Chondrocyte (in vitro differentiated cells): ENCODE results near the gene HAUS2. TPM values are rescaled to one million over a fixed set of nuclear protein-coding genes. Genes with fewer than 3 reads are reported as not detected.
"Not testable (repeated sequence)": the region's sequence is repeated elsewhere in the genome, so short reads cannot be mapped to it uniquely, and the experiment has no call there.

Experiments
- DNase-seq: peaks from one replicate; pipeline ENCODE4 v3.0.0; 2021; ENCODE audit warnings: mixed read lengths, low spot score
- H3K27ac Mint-ChIP-seq: one replicate; pipeline ENCODE4 v1.8.0; 2021; ENCODE audit warnings: mild to moderate bottlenecking, moderate library complexity, mixed read lengths; ENCODE audit not compliant: unreplicated experiment
- H3K27me3 Mint-ChIP-seq: 2 replicates; pipeline ENCODE4 v1.8.0; 2021; ENCODE audit warnings: low read depth, mixed read lengths
- H3K36me3 Mint-ChIP-seq: 2 replicates; pipeline ENCODE4 v1.8.0; 2021; ENCODE audit warnings: low read depth, mixed read lengths
- H3K4me1 Mint-ChIP-seq: 2 replicates; pipeline ENCODE4 v1.8.0; 2021; ENCODE audit warnings: low read depth, mild to moderate bottlenecking, mixed read lengths
- H3K4me3 Mint-ChIP-seq: one replicate; pipeline ENCODE4 v1.8.0; 2021; ENCODE audit warnings: mild to moderate bottlenecking, moderate library complexity, mixed read lengths; ENCODE audit not compliant: unreplicated experiment
- H3K9me3 Mint-ChIP-seq: 2 replicates; pipeline ENCODE4 v1.8.0; 2021; ENCODE audit warnings: low read depth, mixed read lengths
- total RNA-seq: library from RNA; stranded (reverse); gene quantifications from 3 replicates; pipeline ENCODE4 v1.2.1, GENCODE V29; 2021
- TF ChIP-seq, protein P1 (sequence below): fragments of 200-600 bp; sonication (generic); IDR thresholded peaks from 2 replicates; pipeline ENCODE4 v1.5.0; 2021; ENCODE audit warnings: antibody characterized with exemption, mild to moderate bottlenecking, moderate library complexity

Gene HAUS2
- total RNA-seq, 1 donor from 2014 or later = 18.5 TPM

DNA sequence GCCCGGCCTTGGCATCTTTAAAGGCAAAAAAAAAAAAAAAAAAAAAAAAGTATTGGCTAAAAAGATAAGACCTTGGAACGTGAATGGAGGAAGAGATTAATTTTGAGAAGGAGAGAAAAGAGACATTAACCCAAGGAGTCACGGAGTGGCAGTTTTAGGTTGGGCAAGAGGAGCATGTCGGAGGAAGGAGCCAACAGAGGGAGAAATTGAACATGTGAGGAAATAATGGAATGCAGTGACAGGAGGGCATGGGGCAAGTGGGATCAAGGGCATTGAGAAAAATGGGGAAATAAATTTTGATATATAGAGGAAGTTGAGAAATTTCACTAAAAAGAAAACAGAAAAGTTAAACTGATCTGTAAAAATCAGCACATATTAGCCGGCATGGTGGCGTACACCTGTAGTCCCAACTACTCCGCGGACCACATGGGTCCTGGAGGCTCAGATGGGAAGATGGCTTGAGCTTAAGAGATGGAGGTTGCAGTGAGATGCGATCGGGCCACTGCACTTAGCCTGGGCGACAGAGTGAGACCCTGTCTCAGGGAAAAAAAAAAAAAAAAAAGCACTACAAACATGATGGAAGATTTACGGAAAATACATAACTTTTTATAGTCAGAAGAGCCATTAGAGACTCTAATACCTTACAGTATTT, 1.2 kb downstream of the HAUS2 start:
- DNase-seq = no peak
- peaks cover 40% of the 10 kb centered on the region for H3K4me1 Mint-ChIP-seq
- H3K27ac Mint-ChIP-seq = peak overlapping the region; percentile 8

GRCh38 chr15:42553554-42553953, 4.9 kb downstream of the HAUS2 start:
- H3K27me3 Mint-ChIP-seq = no peaks in the 10 kb centered on the region
- H3K4me1 Mint-ChIP-seq = peaks cover 11% of the 10 kb centered on the region
- no peak overlapping the region for H3K4me3 Mint-ChIP-seq
- no peaks in the 10 kb centered on the region for H3K36me3 Mint-ChIP-seq
- no peak overlapping the region for H3K27ac Mint-ChIP-seq
- no peak for DNase-seq
- TF ChIP-seq, protein P1, sequence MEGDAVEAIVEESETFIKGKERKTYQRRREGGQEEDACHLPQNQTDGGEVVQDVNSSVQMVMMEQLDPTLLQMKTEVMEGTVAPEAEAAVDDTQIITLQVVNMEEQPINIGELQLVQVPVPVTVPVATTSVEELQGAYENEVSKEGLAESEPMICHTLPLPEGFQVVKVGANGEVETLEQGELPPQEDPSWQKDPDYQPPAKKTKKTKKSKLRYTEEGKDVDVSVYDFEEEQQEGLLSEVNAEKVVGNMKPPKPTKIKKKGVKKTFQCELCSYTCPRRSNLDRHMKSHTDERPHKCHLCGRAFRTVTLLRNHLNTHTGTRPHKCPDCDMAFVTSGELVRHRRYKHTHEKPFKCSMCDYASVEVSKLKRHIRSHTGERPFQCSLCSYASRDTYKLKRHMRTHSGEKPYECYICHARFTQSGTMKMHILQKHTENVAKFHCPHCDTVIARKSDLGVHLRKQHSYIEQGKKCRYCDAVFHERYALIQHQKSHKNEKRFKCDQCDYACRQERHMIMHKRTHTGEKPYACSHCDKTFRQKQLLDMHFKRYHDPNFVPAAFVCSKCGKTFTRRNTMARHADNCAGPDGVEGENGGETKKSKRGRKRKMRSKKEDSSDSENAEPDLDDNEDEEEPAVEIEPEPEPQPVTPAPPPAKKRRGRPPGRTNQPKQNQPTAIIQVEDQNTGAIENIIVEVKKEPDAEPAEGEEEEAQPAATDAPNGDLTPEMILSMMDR = no peak
- no peaks in the 10 kb centered on the region for H3K9me3 Mint-ChIP-seq

More for the DNA sequence above, 1.2 kb downstream of the HAUS2 start:
- TF ChIP-seq, protein P1 = no peak
- Mint-ChIP-seq H3K27me3 (no peaks in the 10 kb centered on the region), H3K4me3 (peak overlapping the region; percentile 94), H3K9me3 (no peaks in the 10 kb centered on the region), H3K36me3 (peaks cover 7% of the 10 kb centered on the region)

- not testable (repeated sequence) for H3K4me3 Mint-ChIP-seq, DNase-seq, H3K4me1 Mint-ChIP-seq, H3K27ac Mint-ChIP-seq, H3K27me3 Mint-ChIP-seq, H3K9me3 Mint-ChIP-seq
- peaks cover 16% of the 10 kb centered on the region for H3K36me3 Mint-ChIP-seq
Observed at GRCh38 chr15:42556550-42557207, 8.0 kb downstream of the HAUS2 start.

- H3K27me3 Mint-ChIP-seq = no peaks in the 10 kb centered on the region
- peaks cover 16% of the 10 kb centered on the region for H3K36me3 Mint-ChIP-seq
- no peak overlapping the region for H3K4me3 Mint-ChIP-seq
- H3K9me3 Mint-ChIP-seq = no peaks in the 10 kb centered on the region
- TF ChIP-seq, protein P1 = no peak
- no peak overlapping the region for H3K27ac Mint-ChIP-seq
- H3K4me1 Mint-ChIP-seq = no peaks in the 10 kb centered on the region
- no peak for DNase-seq
Observed at GRCh38 chr15:42558739-42559138, 10.1 kb downstream of the HAUS2 start.

DNA sequence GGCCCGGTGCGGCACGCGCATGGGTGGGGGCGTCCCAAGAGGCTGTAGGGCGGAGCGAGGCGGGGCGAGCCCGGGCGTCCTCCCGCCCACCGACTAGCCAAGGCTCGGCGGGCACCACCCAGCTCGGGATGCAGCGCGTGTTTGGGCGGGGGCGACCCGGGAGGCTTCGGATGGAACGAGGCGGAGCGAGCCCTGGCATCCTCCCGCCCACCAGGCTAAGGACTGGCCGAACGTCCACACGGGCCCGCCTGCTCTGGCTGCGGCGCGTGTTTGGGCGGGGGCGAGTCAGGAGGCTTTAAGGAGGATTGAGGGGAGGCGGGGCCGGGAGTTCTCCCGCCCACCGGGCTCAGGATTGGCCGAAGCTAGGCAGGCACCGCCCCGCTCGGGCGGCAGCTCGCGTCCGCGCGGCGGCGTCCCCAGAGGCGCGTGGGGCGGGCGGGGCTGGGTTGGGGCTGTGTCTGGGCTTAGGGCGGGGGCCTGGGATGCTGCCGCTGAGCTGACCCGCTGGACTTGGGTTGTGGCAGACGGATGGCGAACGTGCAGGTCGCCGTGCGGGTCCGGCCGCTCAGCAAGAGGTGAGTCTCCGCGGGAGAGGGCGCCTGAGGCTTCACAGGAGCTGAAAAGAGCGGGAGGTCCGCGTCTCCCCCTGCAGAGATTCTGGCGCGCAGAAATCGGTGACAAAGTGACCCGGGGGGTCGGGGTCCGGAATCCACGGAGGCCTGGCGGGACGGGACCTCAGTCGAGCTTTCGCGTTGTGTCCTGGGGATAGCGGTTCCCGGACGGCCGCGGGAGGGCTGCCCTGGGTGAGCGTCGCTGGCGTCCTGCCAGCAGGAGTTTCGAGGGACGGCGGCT, 26.8 kb downstream of the HAUS2 start, which contains the start of gene STARD9:
STARD9 (plus strand) TSS at position 419 of the 852 bp plus-strand sequence; CDS start at position 529, 110 bp downstream.
- no peaks in the 10 kb centered on the region for H3K27me3 Mint-ChIP-seq
- TF ChIP-seq, protein P1 = peak; percentile 33
- DNase-seq = peak; percentile 100
- H3K9me3 Mint-ChIP-seq = no peaks in the 10 kb centered on the region
- no peaks in the 10 kb centered on the region for H3K36me3 Mint-ChIP-seq
- H3K27ac Mint-ChIP-seq = peak within 1 kb of the TSS; percentile 91
- peak within 1 kb of the TSS; percentile 97 for H3K4me3 Mint-ChIP-seq
- H3K4me1 Mint-ChIP-seq = peaks cover 44% of the 10 kb centered on the region
